ENCODE data around the gene AGBL1. TPM values are rescaled to one million over a fixed set of nuclear protein-coding genes. Genes with fewer than 3 reads are reported as not detected.

AGBL1 gene
- total and polyA plus RNA-seq, 2 experiments from 2014 or later = not detected

GRCh38 chr15:86590461-86590860 lies 510.8 kb downstream of the AGBL1 start:
- WGBS, 2 experiments (ENCODE audit: low coverage in 1 of 2, low lambda C conversion rate in 2 of 2, missing lambda C conversion rate in 2 of 2) = 0% methylated on average over 1 of the region's 1 CpG
- Histone ChIP-seq H3K27ac (no peak overlapping the region), H4K20me1 (ENCODE audit: insufficient read depth) (no peaks in the 10 kb centered on the region), H3K79me2 (ENCODE audit: insufficient read depth) (no peaks in the 10 kb centered on the region), H3K36me3 (ENCODE audit: low read depth) (no peaks in the 10 kb centered on the region), H3K4me1 (ENCODE audit: insufficient read depth) (no peaks in the 10 kb centered on the region), H3K4me2 (ENCODE audit: unreplicated experiment) (no peak overlapping the region), H3K9me3 (ENCODE audit: low read depth) (peaks cover 4% of the 10 kb centered on the region), H3K27me3 (replicated peaks; ENCODE audit: insufficient read depth) (no peaks in the 10 kb centered on the region), H3K9me2 (ENCODE audit: insufficient read depth) (no peaks in the 10 kb centered on the region), H2AFZ (no peak overlapping the region), H3K9ac (no peak overlapping the region), H3F3A (ENCODE audit: insufficient read depth) (no peaks in the 10 kb centered on the region), H3K4me3 (no peak overlapping the region)
- no peak for TF ChIP-seq EZH2phosphoT487 (IDR thresholded peaks at IDR 0.05; ENCODE audit: insufficient read depth, low read depth)
- no peak for DNase-seq
- in situ Hi-C loops (cut with MboI) = no loop called here

GRCh38 chr15:86591158-86591557 lies 511.5 kb downstream of the AGBL1 start:
- Histone ChIP-seq H3K9me3 (ENCODE audit: low read depth) (peaks cover 4% of the 10 kb centered on the region), H3K36me3 (ENCODE audit: low read depth) (no peaks in the 10 kb centered on the region), H3K27ac (no peak overlapping the region), H3K27me3 (replicated peaks; ENCODE audit: insufficient read depth) (no peaks in the 10 kb centered on the region), H2AFZ (no peak overlapping the region), H3K4me1 (ENCODE audit: insufficient read depth) (no peaks in the 10 kb centered on the region), H3K4me3 (no peak overlapping the region), H3K79me2 (ENCODE audit: insufficient read depth) (no peaks in the 10 kb centered on the region), H3K9ac (no peak overlapping the region), H3K4me2 (ENCODE audit: unreplicated experiment) (no peak overlapping the region), H3F3A (ENCODE audit: insufficient read depth) (no peaks in the 10 kb centered on the region), H4K20me1 (ENCODE audit: insufficient read depth) (no peaks in the 10 kb centered on the region), H3K9me2 (ENCODE audit: insufficient read depth) (no peaks in the 10 kb centered on the region)
- in situ Hi-C loops (cut with MboI) = no loop called here
- no peak for TF ChIP-seq EZH2phosphoT487 (IDR thresholded peaks at IDR 0.05; ENCODE audit: insufficient read depth, low read depth)
- TF ChIP-seq EZH2 (IDR thresholded peaks at IDR 0.05; ENCODE audit: insufficient read depth, poor library complexity, severe bottlenecking) = no peak
- WGBS, 2 experiments (ENCODE audit: low coverage in 1 of 2, low lambda C conversion rate in 2 of 2, missing lambda C conversion rate in 2 of 2) = 17 to 47% methylated on average over 1 of the region's 1 CpG
- DNase-seq = no peak

- 9 to 17% methylated on average over 9 of the region's 9 CpGs for WGBS, 2 experiments (ENCODE audit: low coverage in 1 of 2, low lambda C conversion rate in 2 of 2, missing lambda C conversion rate in 2 of 2)
- in situ Hi-C loops (cut with MboI) = no loop called here
- no peak for TF ChIP-seq EZH2 (IDR thresholded peaks at IDR 0.05; ENCODE audit: insufficient read depth, poor library complexity, severe bottlenecking)
These were observed 512.5 kb downstream of the AGBL1 start for GRCh38 chr15:86591994-86592735.

GRCh38 chr15:86595741-86596140 lies 516.1 kb downstream of the AGBL1 start:
- no peaks in the 10 kb centered on the region for H3K9me2 ChIP-seq (ENCODE audit: insufficient read depth)
- H3F3A ChIP-seq (ENCODE audit: insufficient read depth) = no peaks in the 10 kb centered on the region
- peaks cover 4% of the 10 kb centered on the region for H3K9me3 ChIP-seq (ENCODE audit: low read depth)
- H3K27ac ChIP-seq = no peak overlapping the region
- no peak overlapping the region for H3K4me2 ChIP-seq (ENCODE audit: unreplicated experiment)
- H3K79me2 ChIP-seq (ENCODE audit: insufficient read depth) = no peaks in the 10 kb centered on the region
- no peak overlapping the region for H3K9ac ChIP-seq
- no peaks in the 10 kb centered on the region for H4K20me1 ChIP-seq (ENCODE audit: insufficient read depth)
- H3K4me3 ChIP-seq = no peak overlapping the region
- DNase-seq = no peak
- H3K36me3 ChIP-seq (ENCODE audit: low read depth) = no peaks in the 10 kb centered on the region
- TF ChIP-seq EZH2 (IDR thresholded peaks at IDR 0.05; ENCODE audit: insufficient read depth, poor library complexity, severe bottlenecking) (no peak), EZH2phosphoT487 (IDR thresholded peaks at IDR 0.05; ENCODE audit: insufficient read depth, low read depth) (no peak)
- in situ Hi-C loops (cut with MboI) = no loop called here
- no peaks in the 10 kb centered on the region for H3K4me1 ChIP-seq (ENCODE audit: insufficient read depth)
- H3K27me3 ChIP-seq (replicated peaks; ENCODE audit: insufficient read depth) = no peaks in the 10 kb centered on the region
- 4 to 5% methylated on average over 1 of the region's 1 CpG for WGBS, 2 experiments (ENCODE audit: low coverage in 1 of 2, low lambda C conversion rate in 2 of 2, missing lambda C conversion rate in 2 of 2)
- no peak overlapping the region for H2AFZ ChIP-seq

More at GRCh38 chr15:86591994-86592735, 512.5 kb downstream of the AGBL1 start:
- Histone ChIP-seq H3K4me2 (ENCODE audit: unreplicated experiment) (no peak overlapping the region), H3K36me3 (ENCODE audit: low read depth) (no peaks in the 10 kb centered on the region), H3K9me3 (ENCODE audit: low read depth) (peaks cover 4% of the 10 kb centered on the region), H3K9ac (no peak overlapping the region), H3K4me1 (ENCODE audit: insufficient read depth) (no peaks in the 10 kb centered on the region), H3F3A (ENCODE audit: insufficient read depth) (no peaks in the 10 kb centered on the region), H3K27ac (no peak overlapping the region), H3K4me3 (no peak overlapping the region), H4K20me1 (ENCODE audit: insufficient read depth) (no peaks in the 10 kb centered on the region), H3K9me2 (ENCODE audit: insufficient read depth) (no peaks in the 10 kb centered on the region), H3K27me3 (replicated peaks; ENCODE audit: insufficient read depth) (no peaks in the 10 kb centered on the region), H2AFZ (no peak overlapping the region), H3K79me2 (ENCODE audit: insufficient read depth) (no peaks in the 10 kb centered on the region)
- no peak for DNase-seq

Data from GM23248 (cell line).